ENCODE results near the gene EIF3B. TPM values are rescaled to one million over a fixed set of nuclear protein-coding genes. Genes with fewer than 3 reads are reported as not detected.

EIF3B gene
- total and polyA plus RNA-seq, 2 of the 4 experiments (the other 2 are of a cell fraction): 105 to 201 TPM

DNA sequence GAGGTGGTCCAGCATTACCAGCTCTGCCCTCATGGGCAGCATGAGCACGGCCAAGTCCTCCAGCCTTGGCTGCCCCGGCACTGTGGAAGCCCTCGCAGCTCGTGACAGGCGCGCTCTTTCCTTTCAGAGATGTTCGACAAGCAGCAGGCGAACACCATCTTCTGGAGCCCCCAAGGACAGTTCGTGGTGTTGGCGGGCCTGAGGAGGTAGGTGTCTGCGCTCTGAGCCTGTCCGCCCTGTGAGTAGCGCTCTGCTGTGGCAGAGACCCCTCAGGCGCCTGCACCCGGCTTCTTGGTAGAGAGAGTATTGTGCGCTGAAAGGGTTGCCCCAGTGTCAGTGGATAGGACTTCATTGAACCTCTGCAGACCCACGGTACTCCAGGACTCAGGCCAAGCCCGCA, 19.8 kb downstream of the EIF3B start:
- in situ Hi-C loops (cut with MboI; ENCODE audit: low sequenced_read_pairs) (no loop called here), dilution Hi-C loops (cut with HindIII; ENCODE audit: low sequenced_read_pairs, unreplicated experiment) (no loop called here), intact Hi-C loops (cut with micrococcal nuclease) (no loop called here)
- ChIA-PET POLR2A (ENCODE audit: unreplicated experiment) (no interaction called here), CTCF (no interaction called here)
- Histone ChIP-seq H2BK15ac (ENCODE audit: low read depth, low read length) (no peak overlapping the region), H3K4ac (ENCODE audit: low read depth, low read length) (no peak overlapping the region), H2AK9ac (replicated peaks; ENCODE audit: low read depth, low read length, poor library complexity) (no peak overlapping the region), H3K36me3 (ENCODE audit: control insufficient read depth, insufficient read depth, low read length) (peaks cover 86% of the 10 kb centered on the region), H3K18ac (ENCODE audit: low read depth, low read length) (no peak overlapping the region), H3K27ac (ENCODE audit: insufficient read depth, low read length) (no peak overlapping the region), H3K9me1 (ENCODE audit: insufficient read depth, low read length) (0 out of 2 replicates have a peak, but pooled peaks cover 3% of the 10 kb centered on the region), H3K27me3 (ENCODE audit: control insufficient read depth, insufficient read depth, low read length) (no peaks in the 10 kb centered on the region), H3K23ac (ENCODE audit: low read depth, low read length) (no peak overlapping the region), H3K79me1 (ENCODE audit: low read depth in 1 of 2, low read length in 2 of 2) (peaks cover 25 to 54% of the 10 kb centered on the region in 2 experiments), H2AK5ac (ENCODE audit: low read depth, low read length) (no peak overlapping the region), H3K4me2 (ENCODE audit: low read depth, low read length) (no peak overlapping the region), H3K14ac (replicated peaks; ENCODE audit: low read depth, low read length) (no peak overlapping the region), H4K5ac (ENCODE audit: low read depth, low read length) (no peak overlapping the region), H2BK20ac (ENCODE audit: low read depth, low read length) (no peak overlapping the region), H2AFZ (replicated peaks; ENCODE audit: low read length, poor library complexity) (no peak overlapping the region), H2BK120ac (ENCODE audit: low read depth, low read length) (no peak overlapping the region), H3K4me3 (ENCODE audit: insufficient read depth, low read depth, low read length) (no peak overlapping the region), H3K9ac (ENCODE audit: low read depth, low read length) (no peak overlapping the region), H3K9me3 (ENCODE audit: control insufficient read depth, insufficient read depth, low read length) (no peaks in the 10 kb centered on the region), H4K91ac (ENCODE audit: insufficient read depth, low read depth, low read length) (no peak overlapping the region), H4K20me1 (ENCODE audit: insufficient read depth, low read length) (peaks cover 41% of the 10 kb centered on the region), H4K8ac (ENCODE audit: low read depth in 2 of 2, low read length in 2 of 2) (no peak overlapping the region), H3K56ac (ENCODE audit: extremely low read depth, insufficient read depth, low read length) (no peak overlapping the region), H3K4me1 (ENCODE audit: control insufficient read depth, insufficient read depth, low read length) (no peaks in the 10 kb centered on the region), H2BK5ac (ENCODE audit: low read depth, low read length, poor library complexity, severe bottlenecking) (no peak overlapping the region)
- ATAC-seq (ENCODE audit: low read depth) (no peak), DNase-seq (no peak)
- TF ChIP-seq RFX5 (IDR thresholded peaks at IDR 0.05; ENCODE audit: low read depth, low read length): no peak
- no peak for TF ChIP-seq SMC3 (IDR thresholded peaks at IDR 0.05; ENCODE audit: low read depth, low read length)
- TF ChIP-seq BHLHE40 (IDR thresholded peaks at IDR 0.05; ENCODE audit: low read depth, low read length): no peak
- no peak for TF ChIP-seq RAD21 (IDR thresholded peaks at IDR 0.05; ENCODE audit: low read length)
- TF ChIP-seq NFE2L2 (IDR thresholded peaks at IDR 0.05; ENCODE audit: low read depth, low read length): no peak
- TF ChIP-seq MAZ (IDR thresholded peaks at IDR 0.05; ENCODE audit: borderline replicate concordance, low read depth, low read length): no peak
- no peak for TF ChIP-seq MAFK (IDR thresholded peaks at IDR 0.05; ENCODE audit: low read depth, low read length)
- TF ChIP-seq, protein P1, sequence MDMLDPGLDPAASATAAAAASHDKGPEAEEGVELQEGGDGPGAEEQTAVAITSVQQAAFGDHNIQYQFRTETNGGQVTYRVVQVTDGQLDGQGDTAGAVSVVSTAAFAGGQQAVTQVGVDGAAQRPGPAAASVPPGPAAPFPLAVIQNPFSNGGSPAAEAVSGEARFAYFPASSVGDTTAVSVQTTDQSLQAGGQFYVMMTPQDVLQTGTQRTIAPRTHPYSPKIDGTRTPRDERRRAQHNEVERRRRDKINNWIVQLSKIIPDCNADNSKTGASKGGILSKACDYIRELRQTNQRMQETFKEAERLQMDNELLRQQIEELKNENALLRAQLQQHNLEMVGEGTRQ (IDR thresholded peaks at IDR 0.05; ENCODE audit: low read depth, low read length): no peak
- TF ChIP-seq, protein P2, sequence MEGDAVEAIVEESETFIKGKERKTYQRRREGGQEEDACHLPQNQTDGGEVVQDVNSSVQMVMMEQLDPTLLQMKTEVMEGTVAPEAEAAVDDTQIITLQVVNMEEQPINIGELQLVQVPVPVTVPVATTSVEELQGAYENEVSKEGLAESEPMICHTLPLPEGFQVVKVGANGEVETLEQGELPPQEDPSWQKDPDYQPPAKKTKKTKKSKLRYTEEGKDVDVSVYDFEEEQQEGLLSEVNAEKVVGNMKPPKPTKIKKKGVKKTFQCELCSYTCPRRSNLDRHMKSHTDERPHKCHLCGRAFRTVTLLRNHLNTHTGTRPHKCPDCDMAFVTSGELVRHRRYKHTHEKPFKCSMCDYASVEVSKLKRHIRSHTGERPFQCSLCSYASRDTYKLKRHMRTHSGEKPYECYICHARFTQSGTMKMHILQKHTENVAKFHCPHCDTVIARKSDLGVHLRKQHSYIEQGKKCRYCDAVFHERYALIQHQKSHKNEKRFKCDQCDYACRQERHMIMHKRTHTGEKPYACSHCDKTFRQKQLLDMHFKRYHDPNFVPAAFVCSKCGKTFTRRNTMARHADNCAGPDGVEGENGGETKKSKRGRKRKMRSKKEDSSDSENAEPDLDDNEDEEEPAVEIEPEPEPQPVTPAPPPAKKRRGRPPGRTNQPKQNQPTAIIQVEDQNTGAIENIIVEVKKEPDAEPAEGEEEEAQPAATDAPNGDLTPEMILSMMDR (conservative IDR thresholded peaks at IDR 0.05; ENCODE audit: low read depth, low read length): no peak
- no peak for TF ChIP-seq MXI1 (IDR thresholded peaks at IDR 0.05; ENCODE audit: borderline replicate concordance, low read depth, low read length)
- TF ChIP-seq POLR2A (IDR thresholded peaks at IDR 0.05; ENCODE audit: low read depth, low read length): no peak
- no peak for TF ChIP-seq FOS (IDR thresholded peaks at IDR 0.05; ENCODE audit: low read depth, low read length)
- no peak for TF ChIP-seq RCOR1 (IDR thresholded peaks at IDR 0.05; ENCODE audit: insufficient replicate concordance, low read length)
- TF ChIP-seq, protein P3, sequence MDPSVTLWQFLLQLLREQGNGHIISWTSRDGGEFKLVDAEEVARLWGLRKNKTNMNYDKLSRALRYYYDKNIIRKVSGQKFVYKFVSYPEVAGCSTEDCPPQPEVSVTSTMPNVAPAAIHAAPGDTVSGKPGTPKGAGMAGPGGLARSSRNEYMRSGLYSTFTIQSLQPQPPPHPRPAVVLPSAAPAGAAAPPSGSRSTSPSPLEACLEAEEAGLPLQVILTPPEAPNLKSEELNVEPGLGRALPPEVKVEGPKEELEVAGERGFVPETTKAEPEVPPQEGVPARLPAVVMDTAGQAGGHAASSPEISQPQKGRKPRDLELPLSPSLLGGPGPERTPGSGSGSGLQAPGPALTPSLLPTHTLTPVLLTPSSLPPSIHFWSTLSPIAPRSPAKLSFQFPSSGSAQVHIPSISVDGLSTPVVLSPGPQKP (IDR thresholded peaks at IDR 0.05; ENCODE audit: borderline replicate concordance, low read depth, low read length): no peak
- TF ChIP-seq CHD1 (IDR thresholded peaks at IDR 0.05; ENCODE audit: low read depth, low read length): no peak
- no peak for TF ChIP-seq CEBPB (IDR thresholded peaks at IDR 0.05; ENCODE audit: low read depth, low read length)
- WGBS, 2 experiments (ENCODE audit: extremely low coverage in 2 of 2, insufficient read length in 1 of 2): 94% methylated on average over 6 of the region's 18 CpGs; no CpG with 5 or more reads in 1 of the 2 experiments
- no TSS peak for BruUV-seq (replicated peaks)
